H9 (cell line): ENCODE data around the gene MAPKAPK2. TPM values are rescaled to one million over a fixed set of nuclear protein-coding genes. Genes with fewer than 3 reads are reported as not detected.

Experiments
- DNase-seq: peaks from one replicate; pipeline ENCODE4 v3.0.0-alpha.2; 2017
- H2AFZ ChIP-seq: one replicate; pipeline ENCODE4 v1.6.1; 2013; ENCODE audit warnings: mild to moderate bottlenecking, low read length, control low read depth, moderate library complexity
- H2AK5ac ChIP-seq: 2 replicates; pipeline ENCODE4 v1.6.1; 2013; ENCODE audit warnings: low read length, control low read depth, mixed read lengths; ENCODE audit not compliant: insufficient read length
- H2BK120ac ChIP-seq: one replicate; pipeline ENCODE4 v1.6.1; 2013; ENCODE audit warnings: low read depth, mild to moderate bottlenecking, low read length, control low read depth, inconsistent platforms; ENCODE audit not compliant: poor library complexity, severe bottlenecking
- H2BK12ac ChIP-seq: 2 replicates; pipeline ENCODE4 v1.6.1; 2013; ENCODE audit warnings: low read length, control low read depth, mixed read lengths, low read depth; ENCODE audit not compliant: insufficient read length
- H2BK15ac ChIP-seq: 2 replicates; pipeline ENCODE4 v1.6.1; 2013; ENCODE audit warnings: low read depth, low read length, control low read depth
- H2BK20ac ChIP-seq: one replicate; pipeline ENCODE4 v1.6.1; 2013; ENCODE audit warnings: low read depth, mild to moderate bottlenecking, low read length, control low read depth, inconsistent platforms; ENCODE audit not compliant: poor library complexity, severe bottlenecking
- H2BK5ac ChIP-seq: 2 replicates; pipeline ENCODE4 v1.6.1; 2013; ENCODE audit warnings: low read length, control low read depth, mixed read lengths; ENCODE audit not compliant: insufficient read length
- H3K14ac ChIP-seq: 2 replicates; pipeline ENCODE4 v1.6.1; 2013; ENCODE audit warnings: low read length, control low read depth; ENCODE audit not compliant: insufficient read depth
- H3K18ac ChIP-seq: 2 replicates; pipeline ENCODE4 v1.6.1; 2013; ENCODE audit warnings: low read depth, mild to moderate bottlenecking, mixed read lengths, low read length, control low read depth; ENCODE audit not compliant: insufficient read length
- H3K23ac ChIP-seq: 2 replicates; pipeline ENCODE4 v1.6.1; 2013; ENCODE audit warnings: low read length, control low read depth, mixed read lengths, low read depth; ENCODE audit not compliant: insufficient read length
- H3K23me2 ChIP-seq: 2 replicates; pipeline ENCODE4 v1.6.1; 2013; ENCODE audit warnings: low read depth, mild to moderate bottlenecking, mixed read lengths, low read length, control low read depth; ENCODE audit not compliant: insufficient read length, poor library complexity, severe bottlenecking
- H3K27ac ChIP-seq: 2 replicates; pipeline ENCODE4 v1.5.1; 2013; ENCODE audit warnings: low read length, control low read depth, mixed read lengths, low read depth; ENCODE audit not compliant: insufficient read length
- H3K27me3 ChIP-seq: 2 replicates; pipeline ENCODE4 v1.6.1; 2013; ENCODE audit warnings: low read length, control low read depth, inconsistent platforms; ENCODE audit not compliant: insufficient read depth
- H3K4ac ChIP-seq: 2 replicates; pipeline ENCODE4 v1.6.1; 2013; ENCODE audit warnings: low read depth, mild to moderate bottlenecking, control low read depth, inconsistent platforms, low read length, moderate library complexity
- H3K4me1 ChIP-seq: 2 replicates; pipeline ENCODE4 v1.6.1; 2013; ENCODE audit warnings: low read length, control low read depth, inconsistent platforms; ENCODE audit not compliant: insufficient read depth
- H3K4me2 ChIP-seq: 2 replicates; pipeline ENCODE4 v1.6.1; 2013; ENCODE audit warnings: low read length, control low read depth, mixed read lengths; ENCODE audit not compliant: insufficient read length, insufficient read depth
- H3K56ac ChIP-seq: 2 replicates; pipeline ENCODE4 v1.6.1; 2013; ENCODE audit warnings: low read depth, mild to moderate bottlenecking, mixed read lengths, low read length, control low read depth; ENCODE audit not compliant: insufficient read length
- H3K79me1 ChIP-seq: 2 replicates; pipeline ENCODE4 v1.6.1; 2013; ENCODE audit warnings: low read depth, mild to moderate bottlenecking, moderate library complexity, low read length, control low read depth, inconsistent platforms; ENCODE audit not compliant: insufficient read depth, poor library complexity, severe bottlenecking
- H3K79me2 ChIP-seq: 2 replicates; pipeline ENCODE4 v1.6.1; 2013; ENCODE audit warnings: low read length, control low read depth, inconsistent platforms; ENCODE audit not compliant: insufficient read depth
- H3K9ac ChIP-seq: 2 replicates; pipeline ENCODE4 v1.6.1; 2013; ENCODE audit warnings: low read length, control low read depth, mixed read lengths; ENCODE audit not compliant: insufficient read length; ENCODE audit errors: extremely low read depth
- H3K9me3 ChIP-seq: one replicate; pipeline ENCODE4 v1.6.1; 2013; ENCODE audit warnings: low read depth, low read length, inconsistent platforms; ENCODE audit not compliant: control insufficient read depth
- H3T11ph ChIP-seq: one replicate; pipeline ENCODE4 v1.6.1; 2013; ENCODE audit warnings: mild to moderate bottlenecking, low read length, control low read depth, inconsistent platforms
- H4K20me1 ChIP-seq: one replicate; pipeline ENCODE4 v1.6.1; 2013; ENCODE audit not compliant: control insufficient read depth, insufficient read length, insufficient read depth
- H4K5ac ChIP-seq: 2 replicates; pipeline ENCODE4 v1.6.1; 2013; ENCODE audit warnings: low read depth, mild to moderate bottlenecking, mixed read lengths, low read length, control low read depth; ENCODE audit not compliant: insufficient read length
- H4K8ac ChIP-seq: replicated peaks from 2 replicates; pipeline ENCODE4 v1.6.1; 2013; ENCODE audit warnings: low read length, control low read depth, mixed read lengths, low read depth; ENCODE audit not compliant: insufficient read length
- H4K91ac ChIP-seq: 2 replicates; pipeline ENCODE4 v1.6.1; 2013; ENCODE audit warnings: low read depth, mild to moderate bottlenecking, moderate library complexity, mixed read lengths, low read length, control low read depth; ENCODE audit not compliant: insufficient read length
- H3K27ac Mint-ChIP-seq, 3 experiments: 2 replicates in 2 of 3; 3 replicates in 1 of 3; pipeline ENCODE4 v1.8.0; 2020 to 2021; ENCODE audit warnings: mixed read lengths in 3 of 3, mild to moderate bottlenecking in 1 of 3, moderate library complexity in 1 of 3
- H3K27me3 Mint-ChIP-seq: 2 replicates; pipeline ENCODE4 v1.8.0; 2021; ENCODE audit warnings: low read depth, mild to moderate bottlenecking, moderate library complexity, mixed read lengths
- H3K36me3 Mint-ChIP-seq, 3 experiments: 2 replicates in 2 of 3; 3 replicates in 1 of 3; pipeline ENCODE4 v1.8.0; 2020 to 2021; ENCODE audit warnings: low read depth in 3 of 3, mixed read lengths in 3 of 3; ENCODE audit not compliant: insufficient read depth in 1 of 3
- H3K4me1 Mint-ChIP-seq, 2 experiments: 2 replicates each; pipeline ENCODE4 v1.8.0; 2020; ENCODE audit warnings: mixed read lengths in 2 of 2
- H3K4me3 Mint-ChIP-seq, 2 experiments: 2 replicates in 1 of 2; 3 replicates in 1 of 2; pipeline ENCODE4 v1.8.0; 2020 to 2021; ENCODE audit warnings: mild to moderate bottlenecking in 2 of 2, mixed read lengths in 2 of 2, moderate library complexity in 1 of 2
- H3K9me3 Mint-ChIP-seq, 2 experiments: 2 replicates in 1 of 2; 3 replicates in 1 of 2; pipeline ENCODE4 v1.8.0; 2020; ENCODE audit warnings: mild to moderate bottlenecking in 2 of 2, mixed read lengths in 2 of 2, moderate library complexity in 1 of 2
- WGBS: extraction: QIAGEN DNeasy Blood & Tissue Kit; methylation state at CpG from one replicate; pipeline ENCODE4 v1.1.7; 2013; ENCODE audit warnings: missing lambda C conversion rate, low lambda C conversion rate, mixed read lengths; ENCODE audit not compliant: insufficient read length; ENCODE audit errors: extremely low coverage; 5-methylcytosine and 5-hydroxymethylcytosine counted together
- total RNA-seq: library from RNA; stranded (reverse); gene quantifications from 2 replicates; pipeline ENCODE4 v1.2.1, GENCODE V29; 2021
- TF ChIP-seq, protein P1 (sequence below): fragments of 200-600 bp; sonication (generic); conservative IDR thresholded peaks from 3 replicates; pipeline ENCODE4 v1.8.0; 2021; ENCODE audit warnings: antibody characterized with exemption, mild to moderate bottlenecking

MAPKAPK2 gene
- total RNA-seq, 1 experiment from 2014 or later, result 50.1 TPM

DNA sequence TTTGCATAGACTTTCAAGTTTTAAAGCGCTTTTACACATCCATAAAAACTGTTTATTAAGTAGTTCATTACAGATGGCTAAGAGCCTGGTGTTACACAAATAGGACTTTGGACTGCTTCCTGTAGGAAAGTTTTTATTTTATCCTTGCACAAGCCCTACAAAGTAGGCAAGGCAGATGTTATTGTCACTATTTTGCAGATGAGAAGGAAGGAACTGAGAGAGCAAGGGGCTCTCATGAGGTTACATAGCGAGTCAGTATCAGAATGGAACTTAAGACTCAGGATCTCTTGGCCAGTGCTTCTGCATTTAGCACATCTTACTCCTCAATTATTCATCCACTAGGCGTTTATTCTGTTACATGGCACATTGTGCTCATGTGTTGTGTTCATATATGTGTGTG is 2.6 kb upstream of the MAPKAPK2 start:
- H4K5ac ChIP-seq, result no peak overlapping the region
- H3K4me1 Mint-ChIP-seq, result peaks cover 22 to 25% of the 10 kb centered on the region in 2 experiments
- no peak overlapping the region for H2AFZ ChIP-seq
- H3K9me3 ChIP-seq, result no peaks in the 10 kb centered on the region
- H3K23ac ChIP-seq, result no peak overlapping the region
- no peaks in the 10 kb centered on the region; the same call in 1 of the 2 replicates for H3K79me2 ChIP-seq
- H3K14ac ChIP-seq, result no peak overlapping the region
- no peak overlapping the region for H2BK20ac ChIP-seq
- no peak overlapping the region for H3K4me3 Mint-ChIP-seq
- H2BK5ac ChIP-seq, result no peak overlapping the region
- H3K79me1 ChIP-seq, result no peaks in the 10 kb centered on the region
- peaks cover 0 to 2% of the 10 kb centered on the region in 2 experiments; a peak in 1 of 5 replicates for H3K9me3 Mint-ChIP-seq
- no peak overlapping the region for H3K18ac ChIP-seq
- H2BK15ac ChIP-seq, result no peak overlapping the region
- H3T11ph ChIP-seq, result no peak overlapping the region
- H4K8ac ChIP-seq, result no peak overlapping the region
- TF ChIP-seq, protein P1, sequence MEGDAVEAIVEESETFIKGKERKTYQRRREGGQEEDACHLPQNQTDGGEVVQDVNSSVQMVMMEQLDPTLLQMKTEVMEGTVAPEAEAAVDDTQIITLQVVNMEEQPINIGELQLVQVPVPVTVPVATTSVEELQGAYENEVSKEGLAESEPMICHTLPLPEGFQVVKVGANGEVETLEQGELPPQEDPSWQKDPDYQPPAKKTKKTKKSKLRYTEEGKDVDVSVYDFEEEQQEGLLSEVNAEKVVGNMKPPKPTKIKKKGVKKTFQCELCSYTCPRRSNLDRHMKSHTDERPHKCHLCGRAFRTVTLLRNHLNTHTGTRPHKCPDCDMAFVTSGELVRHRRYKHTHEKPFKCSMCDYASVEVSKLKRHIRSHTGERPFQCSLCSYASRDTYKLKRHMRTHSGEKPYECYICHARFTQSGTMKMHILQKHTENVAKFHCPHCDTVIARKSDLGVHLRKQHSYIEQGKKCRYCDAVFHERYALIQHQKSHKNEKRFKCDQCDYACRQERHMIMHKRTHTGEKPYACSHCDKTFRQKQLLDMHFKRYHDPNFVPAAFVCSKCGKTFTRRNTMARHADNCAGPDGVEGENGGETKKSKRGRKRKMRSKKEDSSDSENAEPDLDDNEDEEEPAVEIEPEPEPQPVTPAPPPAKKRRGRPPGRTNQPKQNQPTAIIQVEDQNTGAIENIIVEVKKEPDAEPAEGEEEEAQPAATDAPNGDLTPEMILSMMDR, result no peak
- no peak overlapping the region for H4K91ac ChIP-seq
- H3K4ac ChIP-seq, result no peak overlapping the region
- H3K23me2 ChIP-seq, result peaks cover 15% of the 10 kb centered on the region
- H3K27me3 ChIP-seq, result peaks cover 23% of the 10 kb centered on the region
- H2BK12ac ChIP-seq, result no peak overlapping the region
- H3K56ac ChIP-seq, result no peak overlapping the region
- no peak overlapping the region for H3K4me2 ChIP-seq
- H3K27ac Mint-ChIP-seq, result no peak overlapping the region
- no peaks in the 10 kb centered on the region for H4K20me1 ChIP-seq
- H3K27ac ChIP-seq, result no peak overlapping the region
- H3K36me3 Mint-ChIP-seq, result peaks cover 0 to 2% (median 0%) of the 10 kb centered on the region in 3 experiments; a peak in 1 of 7 replicates
- H2BK120ac ChIP-seq, result no peak overlapping the region
- peaks cover 77% of the 10 kb centered on the region for H3K27me3 Mint-ChIP-seq
- WGBS, result no CpG with 5 or more reads among the region's 3 CpGs
- no peak overlapping the region for H2AK5ac ChIP-seq
- no peak overlapping the region for H3K9ac ChIP-seq
- peaks cover 3% of the 10 kb centered on the region; the same call in 1 of the 2 replicates for H3K4me1 ChIP-seq
- DNase-seq, result no peak
